Gastrocnemius medialis (tissue), 4 donors: ENCODE data around the gene MED12L.

Source experiments
- CTCF ChIP-seq, 5 experiments: fragments of 450-650 bp in 3 of 5; fragments of 200-600 bp in 2 of 5; sonication (generic) in 2 of 5; IDR thresholded peaks in 4 of 5; conservative IDR thresholded peaks in 1 of 5; 1 replicate in 4 of 5; 2 replicates in 1 of 5; pipeline ENCODE4 v1.5.1; 2016 to 2019; ENCODE audit warnings: antibody characterized with exemption in 5 of 5, mild to moderate bottlenecking in 3 of 5, moderate library complexity in 3 of 5
- POLR2A ChIP-seq, 2 donors: fragments of 450-650 bp; IDR thresholded peaks; one replicate each; pipeline ENCODE4 v1.6.1; 2017; ENCODE audit warnings: antibody characterized with exemption in 2 of 2, mild to moderate bottlenecking in 2 of 2, moderate library complexity in 2 of 2

- TF ChIP-seq CTCF (IDR thresholded peaks at IDR 0.05 in 4 of 5, conservative IDR thresholded peaks at IDR 0.05 in 1 of 5) = no peak
- TF ChIP-seq POLR2A (IDR thresholded peaks at IDR 0.05) = no peak
Observed at GRCh38 chr3:151144760-151145159, 59.3 kb downstream of the MED12L start.
